Thyroid gland (tissue), 4 donors: ENCODE data around the gene TTYH1. TPM values are rescaled to one million over a fixed set of nuclear protein-coding genes. Genes with fewer than 3 reads are reported as not detected.
"Not testable (repeated sequence)": the region's sequence is repeated elsewhere in the genome, so short reads cannot be mapped to it uniquely, and the experiment has no call there.

Experiments used
- DNase-seq, 2 donors: peaks; one replicate each; pipeline ENCODE4 v3.0.0-alpha.2; 2019
- H3K27ac ChIP-seq, 3 donors: fragments of 200-600 bp; sonication (generic); 1 replicate in 2 of 3; 2 replicates in 1 of 3; pipeline ENCODE4 v1.5.1; 2016 to 2019; ENCODE audit warnings: mild to moderate bottlenecking in 1 of 3, moderate library complexity in 1 of 3
- H3K27me3 ChIP-seq: fragments of 200-600 bp; sonication (generic); one replicate; pipeline ENCODE4 v1.5.1; 2019
- H3K36me3 ChIP-seq, 2 donors: fragments of 200-600 bp; sonication (generic); one replicate each; pipeline ENCODE4 v1.5.1; 2016 to 2019
- H3K4me1 ChIP-seq, 2 donors: fragments of 200-600 bp; sonication (generic); one replicate each; pipeline ENCODE4 v1.5.1; 2017 to 2019
- H3K4me3 ChIP-seq, 3 donors: fragments of 200-600 bp; sonication (generic); replicated peaks in 1 of 3; 1 replicate in 2 of 3; 2 replicates in 1 of 3; pipeline ENCODE4 v1.5.1; 2016; ENCODE audit warnings: mild to moderate bottlenecking in 1 of 3
- H3K9me3 ChIP-seq: fragments of 200-600 bp; sonication (generic); one replicate; pipeline ENCODE4 v1.5.1; 2017
- POLR2A ChIP-seq, 2 donors: fragments of 450-650 bp; IDR thresholded peaks; one replicate each; pipeline ENCODE4 v1.6.1; 2017; ENCODE audit warnings: antibody characterized with exemption in 2 of 2, mild to moderate bottlenecking in 2 of 2, moderate library complexity in 1 of 2
- WGBS, 2 donors: methylation state at CpG; one replicate each; pipeline ENCODE4 v1.1.5; 2017; 5-methylcytosine and 5-hydroxymethylcytosine counted together
- intact Hi-C: fragments of 100-400 bp; cut with DNase I; formaldehyde crosslinking; loops from one replicate; pipeline ENCODE4 v1.15.1; 2023
- total RNA-seq, 4 donors: library from RNA; depleted of rRNA; stranded (reverse); fragments of >200 nt; gene quantifications; one replicate each; pipeline ENCODE4 v1.2.3, GENCODE V29; 2016
- TF ChIP-seq, protein P1 (sequence below), 6 experiments: fragments of 200-600 bp in 3 of 6; fragments of 450-650 bp in 3 of 6; sonication (generic) in 3 of 6; IDR thresholded peaks; one replicate each; pipeline ENCODE4 v1.5.1; 2016 to 2019; ENCODE audit warnings: antibody characterized with exemption in 6 of 6, mild to moderate bottlenecking in 2 of 6, inconsistent platforms in 1 of 6, moderate library complexity in 1 of 6

Gene TTYH1
- total RNA-seq, 4 donors from 2014 or later: 0.45 to 0.94 TPM; not detected in 2

GRCh38 chr19:54464630-54465425, 49.6 kb downstream of the TTYH1 start:
- Histone ChIP-seq H3K4me3 (peak overlapping the region; percentile 3 to 38 (median 10)), H3K9me3 (no peaks in the 10 kb centered on the region), H3K27me3 (no peaks in the 10 kb centered on the region), H3K4me1 (peaks cover 14 to 28% of the 10 kb centered on the region in 2 donors), H3K27ac (peak overlapping the region; percentile 58 to 91 (median 90)), H3K36me3 (peaks cover 15 to 26% of the 10 kb centered on the region in 2 donors)
- TF ChIP-seq POLR2A (IDR thresholded peaks at IDR 0.05): peak in 1 of 2 donors; percentile 63
- TF ChIP-seq, protein P1, sequence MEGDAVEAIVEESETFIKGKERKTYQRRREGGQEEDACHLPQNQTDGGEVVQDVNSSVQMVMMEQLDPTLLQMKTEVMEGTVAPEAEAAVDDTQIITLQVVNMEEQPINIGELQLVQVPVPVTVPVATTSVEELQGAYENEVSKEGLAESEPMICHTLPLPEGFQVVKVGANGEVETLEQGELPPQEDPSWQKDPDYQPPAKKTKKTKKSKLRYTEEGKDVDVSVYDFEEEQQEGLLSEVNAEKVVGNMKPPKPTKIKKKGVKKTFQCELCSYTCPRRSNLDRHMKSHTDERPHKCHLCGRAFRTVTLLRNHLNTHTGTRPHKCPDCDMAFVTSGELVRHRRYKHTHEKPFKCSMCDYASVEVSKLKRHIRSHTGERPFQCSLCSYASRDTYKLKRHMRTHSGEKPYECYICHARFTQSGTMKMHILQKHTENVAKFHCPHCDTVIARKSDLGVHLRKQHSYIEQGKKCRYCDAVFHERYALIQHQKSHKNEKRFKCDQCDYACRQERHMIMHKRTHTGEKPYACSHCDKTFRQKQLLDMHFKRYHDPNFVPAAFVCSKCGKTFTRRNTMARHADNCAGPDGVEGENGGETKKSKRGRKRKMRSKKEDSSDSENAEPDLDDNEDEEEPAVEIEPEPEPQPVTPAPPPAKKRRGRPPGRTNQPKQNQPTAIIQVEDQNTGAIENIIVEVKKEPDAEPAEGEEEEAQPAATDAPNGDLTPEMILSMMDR (IDR thresholded peaks at IDR 0.05): peak in 2 of 6 experiments; percentile 3 to 14
- intact Hi-C loops: no loop called here
- DNase-seq: peak; percentile 89 to 90
- WGBS, 2 donors: 3 to 7% methylated on average over 5 to 6 of the region's 87 CpGs

DNA sequence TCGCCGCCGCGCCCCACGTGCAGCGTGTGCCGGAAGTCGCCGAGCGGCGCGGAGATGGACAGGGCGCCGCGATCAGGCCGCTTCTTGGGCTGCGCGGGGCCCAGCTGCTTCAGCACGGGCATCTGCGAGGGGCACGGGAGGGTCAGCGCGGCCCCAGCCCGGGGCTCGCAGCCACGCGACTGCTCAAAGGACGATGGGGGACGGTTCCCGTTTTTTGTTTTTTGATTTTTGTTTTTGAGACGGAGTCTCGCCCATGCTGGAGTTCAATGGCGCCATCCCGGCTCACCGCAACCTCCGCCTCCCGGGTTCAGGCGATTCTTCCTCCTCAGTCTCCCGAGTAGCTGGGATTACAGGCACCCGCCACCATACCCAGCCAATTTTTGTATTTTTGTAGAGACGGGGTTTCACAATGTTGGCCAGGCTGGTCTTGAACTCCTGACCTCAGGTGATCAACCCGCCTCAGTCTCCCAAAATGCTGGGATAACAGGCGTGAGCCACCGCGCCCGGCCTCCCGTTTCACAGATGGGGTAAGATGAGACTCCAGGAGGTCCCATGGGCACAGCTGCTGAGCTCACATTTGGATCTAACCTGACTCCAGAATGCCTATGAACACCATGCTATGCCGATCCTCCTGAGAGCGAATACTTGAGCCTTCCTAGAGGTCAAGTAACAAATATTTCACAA, 50.3 kb downstream of the TTYH1 start:
- Histone ChIP-seq H3K27me3 (no peaks in the 10 kb centered on the region), H3K4me1 (peaks cover 15 to 30% of the 10 kb centered on the region in 2 donors), H3K36me3 (peaks cover 8 to 18% of the 10 kb centered on the region in 2 donors), H3K27ac (no peak overlapping the region), H3K9me3 (no peaks in the 10 kb centered on the region), H3K4me3 (no peak overlapping the region)
- WGBS, 2 donors: 81 to 83% methylated on average over 31 to 34 of the region's 49 CpGs
- intact Hi-C loops: no loop called here
- TF ChIP-seq POLR2A (IDR thresholded peaks at IDR 0.05): no peak
- TF ChIP-seq, protein P1 (IDR thresholded peaks at IDR 0.05): no peak
- no peak for DNase-seq

GRCh38 chr19:54466110-54466480, 50.8 kb downstream of the TTYH1 start:
- Histone ChIP-seq H3K4me1 (peaks cover 19 to 31% of the 10 kb centered on the region in 2 donors), H3K36me3 (peaks cover 3 to 13% of the 10 kb centered on the region in 2 donors)
- H3K9me3 ChIP-seq, DNase-seq, H3K27ac ChIP-seq, intact Hi-C loops, H3K27me3 ChIP-seq, H3K4me3 ChIP-seq: not testable (repeated sequence)
- WGBS, 2 donors: 97 to 99% methylated on average over 12 to 14 of the region's 14 CpGs

DNA sequence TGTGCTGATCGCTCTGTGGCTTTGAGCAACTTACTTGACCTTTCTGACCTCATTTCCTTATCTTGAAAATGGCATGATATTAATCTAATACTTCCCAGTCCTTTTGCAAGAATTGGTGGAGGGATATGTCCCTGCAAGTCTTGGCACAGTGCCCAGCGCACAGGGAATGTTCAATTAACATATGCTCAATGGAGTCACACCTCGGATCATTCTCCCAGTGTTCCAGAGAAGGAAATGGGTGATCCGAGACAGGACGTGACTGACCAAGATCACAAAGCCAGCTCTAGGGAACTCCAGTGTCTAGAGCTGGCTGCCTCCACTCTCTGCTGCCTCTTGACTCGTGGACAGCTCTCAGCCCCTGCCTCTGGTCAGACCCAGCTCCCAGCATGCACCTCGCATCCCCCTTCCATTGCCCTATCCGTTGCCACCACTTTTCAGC, 54.3 kb downstream of the TTYH1 start:
- TF ChIP-seq POLR2A (IDR thresholded peaks at IDR 0.05): no peak
- TF ChIP-seq, protein P1 (IDR thresholded peaks at IDR 0.05): no peak
- H3K27ac ChIP-seq: no peak overlapping the region
- H3K9me3 ChIP-seq: no peaks in the 10 kb centered on the region
- intact Hi-C loops: no loop called here
- H3K27me3 ChIP-seq: peaks cover 5% of the 10 kb centered on the region
- no peak for DNase-seq
- WGBS, 2 donors: 32 to 35% methylated on average over 8 of the region's 8 CpGs
- H3K4me1 ChIP-seq: peaks cover 10 to 19% of the 10 kb centered on the region in 2 donors
- no peaks in the 10 kb centered on the region for H3K36me3 ChIP-seq
- no peak overlapping the region for H3K4me3 ChIP-seq

- Histone ChIP-seq H3K9me3 (no peaks in the 10 kb centered on the region), H3K4me1 (peaks cover 10 to 19% of the 10 kb centered on the region in 2 donors), H3K27ac (peak overlapping the region in 1 of 3 donors; percentile 67), H3K4me3 (no peak overlapping the region), H3K36me3 (no peaks in the 10 kb centered on the region), H3K27me3 (peaks cover 5% of the 10 kb centered on the region)
- no peak for DNase-seq
- intact Hi-C loops: no loop called here
- no peak for TF ChIP-seq POLR2A (IDR thresholded peaks at IDR 0.05)
- WGBS, 2 donors: 68 to 77% methylated on average over 10 of the region's 10 CpGs
Measured at GRCh38 chr19:54470276-54470887, 55.1 kb downstream of the TTYH1 start.
